ENCODE results near the gene UPP2.

GRCh38 chr2:158134055-158134454 lies 32.4 kb downstream of the UPP2 start:
- TF ChIP-seq EZH2 (IDR thresholded peaks at IDR 0.05; ENCODE audit: insufficient read depth, poor library complexity, severe bottlenecking) (no peak), EZH2phosphoT487 (IDR thresholded peaks at IDR 0.05; ENCODE audit: insufficient read depth, low read depth) (no peak)
